HEK293 (cell line): ENCODE data around the gene CCDC85C.

Experiments
- CTCF ChIA-PET: fragments of 350-600 bp; formaldehyde crosslinking; extraction: SDS; loops from one replicate; lab custom pipeline; 2021; ENCODE audit warnings: antibody characterized with exemption; lab: Yijun Ruan, JAX
- POLR2A ChIA-PET: fragments of 300-600 bp; formaldehyde crosslinking; extraction: SDS; loops from one replicate; lab custom pipeline; 2020; ENCODE audit warnings: antibody characterized with exemption, inconsistent platforms; lab: Yijun Ruan, JAX
- H3K27ac ChIP-seq: fragments of 200-500 bp; sonication (Bioruptor generic); 2 replicates; pipeline ENCODE4 v1.5.1; 2014; ENCODE audit warnings: low read depth, low read length, control low read depth, inconsistent platforms; ENCODE audit errors: extremely low read depth
- H3K36me3 ChIP-seq, 2 experiments: fragments of 200-500 bp in 1 of 2; sonication (Bioruptor generic) in 1 of 2; 1 replicate in 1 of 2; 2 replicates in 1 of 2; pipeline ENCODE4 v1.5.1; 2014 to 2017; ENCODE audit warnings: inconsistent platforms in 2 of 2, low read length in 2 of 2; ENCODE audit not compliant: control insufficient read depth in 2 of 2, insufficient read depth in 1 of 2
- H3K4me1 ChIP-seq: fragments of 200-500 bp; sonication (Bioruptor generic); 2 replicates; pipeline ENCODE4 v1.5.1; 2014; ENCODE audit warnings: mild to moderate bottlenecking, low read length, inconsistent platforms; ENCODE audit not compliant: control insufficient read depth, insufficient read depth
- H3K4me3 ChIP-seq: 2 replicates; pipeline ENCODE4 v1.5.1; 2011; ENCODE audit warnings: low read depth, mild to moderate bottlenecking, control low read depth, low read length, moderate library complexity
- H3K9me3 ChIP-seq: fragments of 200-500 bp; sonication (Bioruptor generic); 2 replicates; pipeline ENCODE4 v1.5.1; 2014; ENCODE audit warnings: low read depth, low read length, inconsistent platforms; ENCODE audit not compliant: control insufficient read depth, insufficient read depth
- FEZF1 ChIP-seq: fragments of 450-650 bp; formaldehyde crosslinking; IDR thresholded peaks from 2 replicates; pipeline ENCODE4 v1.5.1; 2016; ENCODE audit warnings: missing biosample characterization, missing genetic modification characterization
- IKZF3 ChIP-seq: fragments of 450-650 bp; IDR thresholded peaks from 2 replicates; pipeline ENCODE4 v1.5.0; 2018; ENCODE audit warnings: missing biosample characterization, mild to moderate bottlenecking, missing genetic modification characterization, moderate library complexity
- KLF16 ChIP-seq: fragments of 450-650 bp; formaldehyde crosslinking; IDR thresholded peaks from 2 replicates; pipeline ENCODE4 v1.5.1; 2017; ENCODE audit warnings: missing biosample characterization, missing genetic modification characterization
- MEIS1 ChIP-seq: sonication (generic); formaldehyde crosslinking; IDR thresholded peaks from 2 replicates; pipeline ENCODE4 v1.8.1; 2022; ENCODE audit warnings: missing genetic modification reagents, mild to moderate bottlenecking, borderline replicate concordance
- OSR2 ChIP-seq: fragments of 450-650 bp; formaldehyde crosslinking; IDR thresholded peaks from 2 replicates; pipeline ENCODE4 v1.5.1; 2016; ENCODE audit warnings: missing biosample characterization, missing genetic modification characterization
- TSHZ1 ChIP-seq: fragments of 450-650 bp; formaldehyde crosslinking; IDR thresholded peaks from 2 replicates; pipeline ENCODE4 v1.5.1; 2016; ENCODE audit warnings: missing biosample characterization, missing genetic modification characterization, borderline replicate concordance
- ZBTB20 ChIP-seq: fragments of 450-650 bp; formaldehyde crosslinking; IDR thresholded peaks from 2 replicates; pipeline ENCODE4 v1.5.1; 2016; ENCODE audit warnings: missing biosample characterization, missing genetic modification characterization
- ZFP3 ChIP-seq: fragments of 450-650 bp; formaldehyde crosslinking; IDR thresholded peaks from 2 replicates; pipeline ENCODE4 v1.5.1; 2016; ENCODE audit warnings: low read depth, missing biosample characterization, missing genetic modification characterization
- ZIC2 ChIP-seq: fragments of 450-650 bp; formaldehyde crosslinking; IDR thresholded peaks from 2 replicates; pipeline ENCODE4 v1.5.1; 2016; ENCODE audit warnings: missing biosample characterization, missing genetic modification characterization
- ZNF211 ChIP-seq: fragments of 450-650 bp; formaldehyde crosslinking; IDR thresholded peaks from 2 replicates; pipeline ENCODE4 v1.5.1; 2016; ENCODE audit warnings: low read depth, missing biosample characterization, missing genetic modification characterization
- ZNF423 ChIP-seq: fragments of 450-650 bp; formaldehyde crosslinking; IDR thresholded peaks from 2 replicates; pipeline ENCODE4 v1.5.1; 2016; ENCODE audit warnings: missing biosample characterization, missing genetic modification characterization
- ZNF510 ChIP-seq: fragments of 450-650 bp; formaldehyde crosslinking; IDR thresholded peaks from 2 replicates; pipeline ENCODE4 v1.5.1; 2018; ENCODE audit warnings: mild to moderate bottlenecking, missing genetic modification characterization, missing biosample characterization; ENCODE audit not compliant: insufficient replicate concordance
- ZNF580 ChIP-seq: fragments of 450-650 bp; formaldehyde crosslinking; IDR thresholded peaks from 2 replicates; pipeline ENCODE4 v1.5.1; 2016; ENCODE audit warnings: missing biosample characterization, missing genetic modification characterization
- ZNF600 ChIP-seq: fragments of 450-650 bp; formaldehyde crosslinking; IDR thresholded peaks from 2 replicates; pipeline ENCODE4 v1.5.1; 2016; ENCODE audit warnings: missing biosample characterization, missing genetic modification characterization
- ZNF664 ChIP-seq: fragments of 450-650 bp; formaldehyde crosslinking; IDR thresholded peaks from 2 replicates; pipeline ENCODE4 v1.5.1; 2016; ENCODE audit warnings: missing biosample characterization, missing genetic modification characterization
- ZNF692 ChIP-seq: fragments of 450-650 bp; formaldehyde crosslinking; IDR thresholded peaks from 2 replicates; pipeline ENCODE4 v1.5.1; 2016; ENCODE audit warnings: missing biosample characterization, missing genetic modification characterization

Gene CCDC85C

GRCh38 chr14:99534863-99535262, 69.1 kb downstream of the CCDC85C start:
- Histone ChIP-seq H3K36me3 (no peaks in the 10 kb centered on the region), H3K4me1 (peaks cover 3% of the 10 kb centered on the region; the same call in 1 of the 2 replicates), H3K9me3 (no peaks in the 10 kb centered on the region), H3K27ac (no peak overlapping the region), H3K4me3 (no peak overlapping the region)
- peak; percentile 78 for TF ChIP-seq ZIC2
- no peak for TF ChIP-seq ZBTB20 (tag by site-specific recombination)
- CTCF ChIA-PET: no interaction called here
- POLR2A ChIA-PET: interaction anchor here (0.6 to 1.2 kb wide), 2 partner anchors 10 to 89 kb away, joined by 3 read pairs; no protein-coding TSS in a partner anchor

- TF ChIP-seq ZNF600 (tag by site-specific recombination) (peak; percentile 57; the same call in 1 of the 2 replicates), ZNF510 (tag by site-specific recombination) (no peak)
- Histone ChIP-seq H3K9me3 (no peaks in the 10 kb centered on the region), H3K27ac (no peak overlapping the region), H3K4me3 (no peak overlapping the region), H3K36me3 (no peaks in the 10 kb centered on the region), H3K4me1 (peaks cover 3% of the 10 kb centered on the region; the same call in 1 of the 2 replicates)
- ChIA-PET POLR2A (interaction anchor here (0.6 to 1.2 kb wide), 2 partner anchors 10 to 89 kb away, joined by 3 read pairs; no protein-coding TSS in a partner anchor), CTCF (no interaction called here)
Measured at GRCh38 chr14:99534333-99534732, 69.7 kb downstream of the CCDC85C start.

- CTCF ChIA-PET: no interaction called here
Measured at GRCh38 chr14:99532310-99532709, 71.7 kb downstream of the CCDC85C start.

GRCh38 chr14:99531251-99532096, 72.5 kb downstream of the CCDC85C start:
- CTCF ChIA-PET: no interaction called here
- H3K27ac ChIP-seq: no peak overlapping the region
- peaks cover 3% of the 10 kb centered on the region; the same call in 1 of the 2 replicates for H3K4me1 ChIP-seq
- H3K9me3 ChIP-seq: no peaks in the 10 kb centered on the region
- POLR2A ChIA-PET: no interaction called here
- H3K4me3 ChIP-seq: no peak overlapping the region
- no peaks in the 10 kb centered on the region for H3K36me3 ChIP-seq
- no peak for TF ChIP-seq ZNF423 (tag by site-specific recombination)
- no peak for TF ChIP-seq KLF16 (tag by site-specific recombination)
- TF ChIP-seq IKZF3 (tag by site-specific recombination): 0 out of 2 replicates have a peak, but pooled peaks have one; percentile 11
- no peak for TF ChIP-seq ZNF211
- no peak for TF ChIP-seq MEIS1 (CRISPR knock-in tag)
- TF ChIP-seq ZNF580 (tag by site-specific recombination): peak; percentile 76
- TF ChIP-seq OSR2 (tag by site-specific recombination): no peak
- TF ChIP-seq FEZF1 (tag by site-specific recombination): peak; percentile 43; the same call in 1 of the 2 replicates
- TF ChIP-seq ZFP3 (tag by site-specific recombination): no peak
- TF ChIP-seq TSHZ1: no peak

More at GRCh38 chr14:99532310-99532709, 71.7 kb downstream of the CCDC85C start:
- TF ChIP-seq ZNF692 (tag by site-specific recombination): no peak
- TF ChIP-seq ZNF664 (tag by site-specific recombination): peak; percentile 97
- H3K4me1 ChIP-seq: peaks cover 3% of the 10 kb centered on the region; the same call in 1 of the 2 replicates
- H3K27ac ChIP-seq: no peak overlapping the region
- H3K9me3 ChIP-seq: no peaks in the 10 kb centered on the region
- H3K36me3 ChIP-seq: no peaks in the 10 kb centered on the region
- no peak overlapping the region for H3K4me3 ChIP-seq
- POLR2A ChIA-PET: no interaction called here
